HG03280 (cell line): ENCODE results near the gene OMD.

Experiments used
- ATAC-seq: cut with Tn5 transposase; IDR thresholded peaks from one replicate; pipeline ENCODE4 v1.9.1; 2021; ENCODE audit warnings: mild to moderate bottlenecking, moderate library complexity; ENCODE audit not compliant: unreplicated experiment

The OMD gene, protein sequence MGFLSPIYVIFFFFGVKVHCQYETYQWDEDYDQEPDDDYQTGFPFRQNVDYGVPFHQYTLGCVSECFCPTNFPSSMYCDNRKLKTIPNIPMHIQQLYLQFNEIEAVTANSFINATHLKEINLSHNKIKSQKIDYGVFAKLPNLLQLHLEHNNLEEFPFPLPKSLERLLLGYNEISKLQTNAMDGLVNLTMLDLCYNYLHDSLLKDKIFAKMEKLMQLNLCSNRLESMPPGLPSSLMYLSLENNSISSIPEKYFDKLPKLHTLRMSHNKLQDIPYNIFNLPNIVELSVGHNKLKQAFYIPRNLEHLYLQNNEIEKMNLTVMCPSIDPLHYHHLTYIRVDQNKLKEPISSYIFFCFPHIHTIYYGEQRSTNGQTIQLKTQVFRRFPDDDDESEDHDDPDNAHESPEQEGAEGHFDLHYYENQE

GRCh38 chr9:92424340-92424739, at the start of gene OMD:
Gene OMD (minus strand): TSS chr9:92424471. CDS start chr9:92417558, 6,913 bp downstream.
- ATAC-seq, result no peak

- no peak for ATAC-seq
These were observed 43.9 kb upstream of the OMD start for GRCh38 chr9:92468206-92468605.

DNA sequence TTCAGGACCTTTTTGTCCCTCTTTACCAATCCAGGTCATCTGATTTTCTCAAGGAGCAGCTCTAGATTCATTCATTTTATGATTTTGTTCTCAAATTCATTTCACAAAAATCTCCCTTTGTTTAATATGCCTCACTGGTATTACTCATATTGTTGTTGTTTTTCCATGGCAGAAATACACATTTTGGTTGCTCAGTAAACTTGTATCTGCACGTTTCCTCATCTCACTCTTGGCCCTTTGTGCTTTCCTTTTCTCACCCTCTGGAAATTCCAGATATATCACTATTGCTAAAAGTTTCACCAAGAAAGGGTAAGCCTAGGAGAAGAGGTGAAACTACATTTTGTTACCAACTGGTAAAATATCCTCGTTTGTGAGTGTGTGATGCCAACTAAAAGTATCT, 43.2 kb upstream of the OMD start:
- ATAC-seq, result no peak

GRCh38 chr9:92467041-92467440, 42.8 kb upstream of the OMD start:
- no peak for ATAC-seq

GRCh38 chr9:92463984-92464383, 39.7 kb upstream of the OMD start:
- no peak for ATAC-seq

DNA sequence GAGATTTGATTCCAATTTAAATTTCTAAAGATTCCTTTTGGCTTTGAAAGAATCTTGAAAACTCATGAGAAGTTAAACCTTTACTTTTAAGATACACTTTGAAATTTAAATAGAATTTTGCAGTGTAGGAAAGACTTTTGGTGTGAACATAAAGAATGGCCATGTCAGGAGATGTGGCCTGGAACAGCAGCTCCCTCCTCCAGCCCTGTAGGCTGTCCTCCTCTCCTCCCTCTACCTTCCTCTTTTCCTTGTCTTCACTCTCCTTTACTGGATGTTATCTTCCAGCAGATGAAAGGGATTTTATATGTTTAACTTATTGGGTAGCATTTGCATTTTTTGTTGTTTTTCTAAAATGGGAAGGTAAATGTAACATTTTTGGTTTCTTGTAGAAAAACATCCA, 39.1 kb upstream of the OMD start:
- no peak for ATAC-seq

DNA sequence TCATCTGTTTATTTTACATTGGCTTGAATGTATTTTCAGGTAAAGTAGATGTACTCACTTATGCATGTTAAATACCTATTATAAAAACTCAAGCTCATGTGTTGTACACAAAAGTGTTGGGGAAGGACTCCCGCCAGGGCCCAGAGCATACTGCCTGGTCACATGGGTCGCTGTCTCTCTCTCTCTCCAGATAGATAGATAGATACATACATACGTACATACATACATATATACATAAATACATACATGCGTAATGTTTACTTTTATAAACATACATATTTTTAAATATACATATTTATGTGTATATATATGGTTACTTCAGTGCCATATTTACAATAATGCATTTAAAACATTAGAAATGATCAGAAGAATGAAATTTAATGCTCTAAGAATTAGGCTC, 33.3 kb upstream of the OMD start:
- no peak for ATAC-seq

- ATAC-seq, result no peak
These were observed 30.9 kb upstream of the OMD start for GRCh38 chr9:92455217-92455616.

- no peak for ATAC-seq
These were observed 22.3 kb upstream of the OMD start for GRCh38 chr9:92446536-92446935.

- ATAC-seq, result no peak
These were observed 20.6 kb upstream of the OMD start for GRCh38 chr9:92444841-92445240.

- no peak for ATAC-seq
These were observed 16.4 kb upstream of the OMD start for GRCh38 chr9:92440751-92441046.

- no peak for ATAC-seq
These were observed 15.9 kb upstream of the OMD start for GRCh38 chr9:92439921-92440750.

DNA sequence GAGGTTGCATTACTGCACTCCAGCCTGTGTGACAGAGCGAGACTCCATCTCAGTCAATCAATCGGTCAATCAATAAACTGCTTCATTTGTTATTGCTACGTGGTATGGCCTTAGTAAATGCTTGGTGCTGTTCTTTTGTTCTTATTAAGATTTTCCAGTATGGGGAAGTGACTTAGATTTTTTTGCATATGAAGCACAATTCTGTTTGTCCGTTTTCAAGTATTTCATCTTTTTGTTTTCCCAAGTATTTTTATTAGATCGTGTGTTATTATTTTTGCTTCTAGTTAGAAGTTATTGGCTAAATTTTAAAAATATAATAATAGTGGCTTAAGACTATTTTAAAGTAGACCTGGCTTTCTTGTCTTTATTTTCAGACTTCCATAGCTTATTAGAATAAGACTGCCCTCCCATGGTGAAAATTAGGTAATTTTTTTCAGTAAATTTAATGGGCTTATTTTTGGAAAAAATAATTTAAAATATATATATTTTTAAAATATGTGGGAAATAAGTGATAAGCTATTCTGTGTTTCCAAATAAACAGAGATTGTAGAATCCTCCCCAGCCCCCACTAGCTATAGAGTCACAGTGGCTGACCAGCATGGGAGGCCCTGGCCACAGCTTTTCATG, 14.7 kb upstream of the OMD start:
- no peak for ATAC-seq

DNA sequence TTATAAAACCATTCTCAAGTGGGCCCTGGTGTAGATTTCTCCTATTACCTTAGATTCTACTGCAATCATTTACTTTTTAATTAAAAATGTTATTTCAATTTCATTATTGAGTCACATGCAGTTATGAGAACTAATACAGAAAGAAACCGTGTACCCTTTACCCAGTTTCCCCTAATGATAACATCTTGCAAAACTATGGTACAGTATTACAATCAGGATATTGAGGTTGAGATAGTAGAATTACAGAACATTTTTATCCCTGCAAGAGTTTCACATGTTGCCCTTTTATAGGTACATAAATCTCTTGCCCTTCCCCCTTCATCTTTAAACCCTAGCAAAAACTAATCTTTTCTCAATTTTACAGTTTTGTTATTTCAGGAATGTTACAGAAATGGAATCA, 11.0 kb upstream of the OMD start:
- no peak for ATAC-seq

DNA sequence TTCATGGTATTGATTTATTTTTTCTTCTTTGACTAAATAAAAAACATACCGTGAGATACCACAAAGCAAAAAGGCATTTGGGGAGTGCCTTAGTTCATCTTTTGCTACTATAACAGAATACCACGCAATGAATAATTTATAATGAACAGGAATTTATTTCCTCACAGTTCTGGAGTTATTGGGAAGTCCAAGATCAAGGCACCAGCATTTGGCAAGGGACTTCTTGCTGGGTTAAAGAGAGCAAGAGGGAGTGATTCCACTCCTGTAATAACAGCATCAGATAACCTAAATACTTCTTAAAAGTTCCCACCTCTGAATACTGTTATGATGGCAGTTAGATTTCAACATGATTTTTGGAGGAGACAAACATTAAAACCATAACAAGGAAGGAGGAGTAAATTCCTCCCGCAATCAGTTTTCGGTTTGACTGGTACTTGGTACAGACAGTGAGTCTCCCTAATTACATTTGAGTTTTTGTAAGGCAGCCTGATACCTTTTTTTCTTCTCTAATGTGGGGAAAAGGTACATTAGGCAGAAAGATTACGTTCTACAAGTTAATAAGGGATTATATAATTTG, 8.8 kb upstream of the OMD start:
- ATAC-seq, result no peak

- ATAC-seq, result no peak
These were observed 8.1 kb upstream of the OMD start for GRCh38 chr9:92432350-92432749.

DNA sequence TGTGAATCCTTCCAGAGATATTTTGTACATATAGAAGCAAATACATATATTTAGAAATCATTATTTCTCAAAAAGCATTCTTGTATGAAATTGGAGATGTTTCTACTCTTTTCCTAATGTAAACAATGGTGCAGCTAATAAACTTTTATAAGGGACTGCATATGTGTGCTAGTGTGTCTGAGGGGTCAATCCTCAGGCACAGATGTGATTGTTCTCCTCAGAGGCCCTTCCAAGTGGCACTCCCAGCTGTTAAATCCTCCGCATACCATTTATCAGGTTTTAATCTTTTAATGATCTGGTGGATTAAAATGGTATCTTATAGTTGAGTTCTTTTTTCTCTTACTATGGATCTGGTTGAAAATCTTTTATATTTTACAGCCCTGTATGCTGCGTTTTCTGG, 5.6 kb upstream of the OMD start:
- no peak for ATAC-seq

DNA sequence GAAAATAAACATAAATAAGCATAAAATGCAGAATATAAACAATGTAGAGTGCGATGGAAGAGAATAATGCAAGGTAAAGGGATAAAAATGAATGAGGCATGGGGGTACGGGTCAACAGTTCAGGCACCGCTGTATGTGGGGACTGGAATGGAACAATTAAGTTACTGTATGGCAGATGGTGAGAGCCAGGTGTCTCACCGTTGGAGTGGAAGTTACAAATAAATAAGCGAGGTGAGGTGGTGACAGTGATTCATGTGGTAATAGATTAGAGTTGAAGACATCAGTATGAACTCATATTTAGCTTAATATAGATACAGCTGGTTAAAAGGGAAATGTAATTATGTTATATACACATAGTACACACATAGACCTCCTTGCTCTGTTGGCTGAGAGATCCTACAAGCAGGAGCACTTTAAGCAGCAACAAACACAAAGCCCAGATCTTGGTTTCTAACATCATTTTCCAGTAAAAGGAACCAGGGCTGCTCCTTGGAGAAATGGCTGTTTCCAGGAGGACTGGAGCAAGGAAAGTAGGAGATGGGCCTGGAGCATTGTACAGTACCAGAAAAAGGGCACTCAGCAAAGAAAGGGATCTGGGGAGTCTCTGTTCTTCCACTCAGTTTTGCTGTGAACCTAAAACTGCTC, 2.4 kb upstream of the OMD start:
- ATAC-seq, result no peak

GRCh38 chr9:92425474-92425873, 1.2 kb upstream of the OMD start:
- no peak for ATAC-seq

DNA sequence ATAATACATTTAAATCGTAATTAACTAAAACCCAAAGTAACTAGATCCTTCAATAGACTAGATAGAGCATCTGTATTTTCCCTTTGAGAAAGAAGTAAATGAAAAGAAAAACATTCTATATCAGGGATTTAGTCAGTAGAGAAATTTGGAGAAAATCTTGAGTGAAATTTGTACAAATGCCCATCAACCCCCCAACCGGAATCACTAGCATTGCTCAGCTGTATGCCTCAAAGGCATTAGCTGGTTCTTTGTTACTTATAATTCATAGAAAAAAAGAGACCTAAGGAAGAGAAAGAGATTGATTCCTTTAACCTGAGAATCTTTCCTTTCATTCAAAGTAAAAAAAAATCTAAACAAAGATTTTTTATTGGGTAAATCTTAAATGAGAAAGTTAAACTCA, 659 bp downstream of the OMD start:
- no peak for ATAC-seq
